Activated T-helper 9 cell treated with anti-CD3 and anti-CD28 coated beads, Interleukin-2, amount 50 U/mL, for 16 hours (primary cell): ENCODE measurements around the gene ARID2.
A peak's percentile ranks its signal among the peaks of the same experiment; 100 is the strongest.

Experiments
- DNase-seq: peaks from one replicate; pipeline ENCODE4 v3.0.0-alpha.2; 2020; ENCODE audit warnings: low read depth

The ARID2 gene, protein sequence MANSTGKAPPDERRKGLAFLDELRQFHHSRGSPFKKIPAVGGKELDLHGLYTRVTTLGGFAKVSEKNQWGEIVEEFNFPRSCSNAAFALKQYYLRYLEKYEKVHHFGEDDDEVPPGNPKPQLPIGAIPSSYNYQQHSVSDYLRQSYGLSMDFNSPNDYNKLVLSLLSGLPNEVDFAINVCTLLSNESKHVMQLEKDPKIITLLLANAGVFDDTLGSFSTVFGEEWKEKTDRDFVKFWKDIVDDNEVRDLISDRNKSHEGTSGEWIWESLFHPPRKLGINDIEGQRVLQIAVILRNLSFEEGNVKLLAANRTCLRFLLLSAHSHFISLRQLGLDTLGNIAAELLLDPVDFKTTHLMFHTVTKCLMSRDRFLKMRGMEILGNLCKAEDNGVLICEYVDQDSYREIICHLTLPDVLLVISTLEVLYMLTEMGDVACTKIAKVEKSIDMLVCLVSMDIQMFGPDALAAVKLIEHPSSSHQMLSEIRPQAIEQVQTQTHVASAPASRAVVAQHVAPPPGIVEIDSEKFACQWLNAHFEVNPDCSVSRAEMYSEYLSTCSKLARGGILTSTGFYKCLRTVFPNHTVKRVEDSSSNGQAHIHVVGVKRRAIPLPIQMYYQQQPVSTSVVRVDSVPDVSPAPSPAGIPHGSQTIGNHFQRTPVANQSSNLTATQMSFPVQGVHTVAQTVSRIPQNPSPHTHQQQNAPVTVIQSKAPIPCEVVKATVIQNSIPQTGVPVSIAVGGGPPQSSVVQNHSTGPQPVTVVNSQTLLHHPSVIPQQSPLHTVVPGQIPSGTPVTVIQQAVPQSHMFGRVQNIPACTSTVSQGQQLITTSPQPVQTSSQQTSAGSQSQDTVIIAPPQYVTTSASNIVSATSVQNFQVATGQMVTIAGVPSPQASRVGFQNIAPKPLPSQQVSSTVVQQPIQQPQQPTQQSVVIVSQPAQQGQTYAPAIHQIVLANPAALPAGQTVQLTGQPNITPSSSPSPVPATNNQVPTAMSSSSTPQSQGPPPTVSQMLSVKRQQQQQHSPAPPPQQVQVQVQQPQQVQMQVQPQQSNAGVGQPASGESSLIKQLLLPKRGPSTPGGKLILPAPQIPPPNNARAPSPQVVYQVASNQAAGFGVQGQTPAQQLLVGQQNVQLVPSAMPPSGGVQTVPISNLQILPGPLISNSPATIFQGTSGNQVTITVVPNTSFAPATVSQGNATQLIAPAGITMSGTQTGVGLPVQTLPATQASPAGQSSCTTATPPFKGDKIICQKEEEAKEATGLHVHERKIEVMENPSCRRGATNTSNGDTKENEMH (N-terminal part only)

DNA sequence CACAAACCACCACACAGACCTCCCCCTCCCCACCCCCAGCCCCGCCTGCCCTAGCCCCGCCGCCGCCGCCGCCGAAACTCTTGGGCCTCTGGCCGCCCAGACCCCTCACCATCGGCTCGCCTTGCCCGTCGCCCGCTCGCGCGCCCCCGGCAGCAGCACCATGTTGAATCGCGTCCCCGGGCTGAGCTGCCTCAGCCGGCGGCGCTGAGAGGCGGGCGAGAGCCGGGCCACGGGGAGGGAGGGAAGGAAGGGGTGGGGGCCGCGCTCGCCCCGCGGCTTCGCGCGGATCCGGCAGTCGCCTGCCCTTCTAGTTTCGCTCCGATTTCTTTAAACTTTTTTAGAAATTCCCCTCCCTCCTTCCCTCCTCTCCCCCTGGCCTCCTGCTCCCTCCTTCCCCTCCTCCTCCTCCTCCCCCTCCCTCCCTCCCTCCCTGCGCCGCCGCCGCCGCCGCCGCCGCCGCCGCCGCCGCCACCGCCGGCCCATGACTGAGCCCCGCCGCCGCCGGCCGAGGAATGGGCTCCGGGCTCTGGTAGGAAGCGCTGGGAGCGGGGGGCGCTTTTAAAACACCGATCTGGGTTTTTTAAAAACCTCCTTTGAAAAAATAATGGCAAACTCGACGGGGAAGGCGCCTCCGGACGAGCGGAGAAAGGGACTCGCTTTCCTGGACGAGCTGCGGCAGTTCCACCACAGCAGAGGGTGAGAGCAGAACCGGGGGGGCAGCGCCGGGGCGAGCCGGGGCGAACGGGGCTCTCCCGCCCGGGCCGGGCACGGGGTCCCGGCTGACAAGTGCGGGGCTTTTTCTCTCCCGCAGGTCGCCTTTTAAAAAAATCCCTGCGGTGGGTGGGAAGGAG is at the start of gene ARID2:
Gene ARID2 (plus strand): TSS at position 474 of the 851 bp plus-strand sequence. CDS start 131 bp downstream, at position 605.
- DNase-seq: peak; percentile 58

DNA sequence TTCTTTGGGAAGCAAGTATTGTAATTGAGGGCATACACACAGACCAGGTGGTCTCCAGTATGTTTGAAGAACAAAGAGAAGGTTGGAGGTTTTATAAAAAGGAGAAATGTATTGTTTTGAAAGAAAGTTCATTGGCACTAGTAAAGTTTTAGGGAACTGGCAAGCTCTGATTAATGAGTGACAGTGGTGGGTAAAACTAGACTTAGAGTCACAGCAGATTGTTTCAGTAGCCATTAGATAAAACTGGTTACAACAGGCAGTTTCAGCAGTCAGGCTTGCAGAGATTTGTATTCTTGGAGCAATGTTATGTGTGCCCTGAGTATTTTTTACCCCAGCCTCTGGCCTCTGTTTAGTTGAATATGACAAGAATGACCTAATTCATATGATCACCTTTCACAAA is 49.1 kb upstream of the ARID2 start:
- DNase-seq: no peak

DNA sequence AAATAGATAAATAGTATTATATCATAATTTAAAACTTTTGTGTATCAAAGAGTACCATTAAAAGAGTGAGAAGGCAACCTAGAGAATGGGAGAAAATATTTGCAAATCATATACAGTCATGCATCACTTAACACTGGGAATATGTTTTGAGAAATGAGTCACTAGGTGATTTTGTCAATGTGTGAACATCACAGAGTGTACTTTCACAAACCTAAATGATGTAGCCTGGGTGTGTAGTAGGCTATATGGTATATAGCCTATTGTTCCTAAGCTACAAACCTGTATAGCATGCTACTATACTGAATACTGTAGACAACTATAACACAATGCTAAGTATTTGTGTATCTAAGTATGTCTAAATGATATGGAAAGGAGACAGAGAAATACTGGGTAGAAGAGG is 48.0 kb upstream of the ARID2 start:
- DNase-seq: no peak

DNA sequence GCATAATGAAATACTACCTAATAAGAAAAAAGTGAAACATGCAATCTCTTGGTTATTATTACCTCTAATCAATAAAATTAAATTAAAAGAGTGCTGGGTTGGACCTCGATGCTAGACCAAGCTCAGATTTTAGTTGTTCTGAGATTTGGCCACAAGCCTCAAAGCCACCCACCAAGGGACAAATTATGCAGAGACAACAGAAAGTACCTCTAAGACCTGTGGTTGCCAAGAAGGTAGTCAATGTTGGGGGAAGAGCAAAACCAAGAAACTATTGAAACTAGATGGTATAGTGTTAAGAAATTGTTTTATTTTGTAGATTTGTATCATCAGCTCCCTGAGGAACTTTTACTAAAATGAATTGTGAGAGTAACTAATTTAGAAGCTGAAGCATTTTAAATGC is 43.8 kb upstream of the ARID2 start:
- no peak for DNase-seq

DNA sequence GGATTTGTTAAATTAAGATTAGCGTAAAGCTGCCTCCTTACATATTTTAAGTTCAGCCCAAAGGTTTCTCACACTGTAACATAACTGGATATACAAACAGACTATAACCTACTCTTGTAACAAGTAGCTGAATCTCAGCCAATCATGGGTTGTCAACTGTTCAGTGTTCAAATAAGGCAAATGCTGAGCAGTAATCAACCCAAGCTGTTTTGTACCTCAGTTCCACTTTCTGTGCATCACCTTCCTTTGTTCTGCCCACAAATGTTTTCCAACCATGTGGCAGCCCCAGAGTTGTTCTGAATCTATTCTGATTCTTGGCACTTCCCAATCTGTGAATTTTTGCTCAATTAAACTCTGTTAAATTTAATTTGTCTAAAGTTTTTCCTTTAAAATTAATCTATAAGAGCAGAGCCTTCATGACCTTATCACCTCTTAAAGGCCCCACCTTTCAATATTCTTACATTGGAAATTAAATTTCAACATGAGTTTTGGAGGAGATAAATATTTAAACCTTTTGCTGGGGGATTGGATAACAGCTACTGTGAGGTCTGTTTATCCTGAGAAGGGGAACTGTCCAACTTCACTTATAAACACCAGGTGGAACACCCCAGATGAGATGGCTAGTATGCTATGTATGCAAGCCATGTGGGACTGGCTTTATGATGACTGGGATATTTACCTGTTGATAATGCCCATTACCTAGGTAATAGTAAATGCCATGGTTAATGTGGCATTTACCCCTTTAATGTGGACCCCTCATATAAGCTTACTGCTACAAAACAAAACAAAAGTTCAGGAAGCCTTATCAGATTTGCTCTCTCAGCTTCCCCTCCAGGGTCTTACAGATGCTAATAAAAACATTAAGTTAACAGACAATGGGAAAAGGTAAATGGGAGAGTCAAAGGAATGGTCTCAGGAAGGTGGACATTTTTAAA is 42.2 kb upstream of the ARID2 start:
- no peak for DNase-seq

DNA sequence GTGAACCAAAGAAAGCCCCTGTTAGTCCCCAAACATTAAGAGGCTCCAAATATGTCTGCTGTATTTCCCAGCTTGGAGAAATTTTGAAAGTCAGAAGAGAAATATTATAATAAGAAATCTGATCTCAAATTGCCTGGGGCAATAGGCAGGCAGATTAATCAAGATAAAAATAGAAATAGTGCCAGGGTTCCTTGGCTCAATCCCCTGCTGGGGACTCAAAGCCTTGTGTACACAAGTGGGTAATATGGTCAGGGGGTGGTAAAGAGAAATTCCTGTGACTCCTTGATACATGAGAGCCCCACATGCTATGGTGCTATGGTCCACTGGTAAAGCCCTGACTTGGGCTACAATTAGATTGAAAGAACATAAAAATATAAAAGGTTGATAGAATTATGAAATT is 41.3 kb upstream of the ARID2 start:
- DNase-seq: no peak

DNA sequence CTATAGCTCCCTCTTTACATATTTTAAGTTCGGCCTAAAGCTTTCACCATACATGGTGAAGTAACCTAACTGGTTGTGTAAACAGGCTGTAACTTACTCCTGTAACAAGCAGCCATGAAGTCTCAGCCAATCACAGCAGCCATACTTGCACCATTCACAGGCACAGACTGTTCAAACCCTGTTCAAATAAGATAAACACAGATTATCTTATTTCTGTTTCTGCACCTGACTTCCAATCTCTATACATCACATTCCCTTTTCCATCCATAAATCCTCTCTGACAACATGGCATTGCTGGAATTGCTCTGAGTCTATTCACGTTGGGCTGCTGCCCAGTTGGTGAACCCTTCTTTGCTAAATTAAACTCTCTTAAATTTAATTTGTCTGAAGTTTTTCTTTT is 34.5 kb upstream of the ARID2 start:
- no peak for DNase-seq

DNA sequence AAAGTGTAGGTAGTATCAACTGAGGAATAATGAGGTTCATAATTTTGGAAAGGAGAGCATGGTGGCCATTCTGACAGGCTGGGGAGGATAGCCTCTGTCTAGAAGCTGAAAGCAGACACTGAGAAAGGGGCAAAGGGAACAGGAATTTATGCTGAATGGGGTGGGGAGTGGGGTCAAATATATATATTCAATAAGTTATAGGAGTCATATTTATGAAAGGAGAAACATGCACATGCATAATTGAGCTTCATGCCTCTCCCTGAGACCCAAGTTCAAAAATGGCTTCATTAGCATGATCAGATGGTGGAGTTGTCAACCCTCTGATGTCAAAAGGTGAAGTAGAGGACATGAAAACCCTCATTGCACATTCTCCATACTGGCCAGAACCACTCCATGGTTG is 33.9 kb upstream of the ARID2 start:
- no peak for DNase-seq

DNA sequence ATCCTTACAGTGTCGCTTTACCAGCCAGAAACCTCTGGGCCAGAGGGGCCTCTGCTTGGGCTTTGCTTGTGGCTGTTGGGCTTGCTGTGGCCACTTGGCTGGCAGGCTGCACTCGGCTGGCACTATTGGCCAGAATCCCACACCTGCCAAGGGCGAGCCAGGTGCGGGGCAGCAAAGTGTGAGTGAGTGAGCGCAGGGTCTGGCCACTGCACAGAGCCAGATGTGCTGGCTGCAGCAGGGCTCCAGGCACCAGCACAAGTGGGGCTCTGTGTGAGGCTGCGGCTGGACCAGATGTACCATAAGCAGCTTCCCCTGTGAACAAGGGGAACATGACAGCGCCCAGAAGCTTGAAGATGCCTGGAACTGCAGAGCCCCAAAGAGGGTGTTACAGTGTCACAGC is 33.5 kb upstream of the ARID2 start:
- DNase-seq: no peak

DNA sequence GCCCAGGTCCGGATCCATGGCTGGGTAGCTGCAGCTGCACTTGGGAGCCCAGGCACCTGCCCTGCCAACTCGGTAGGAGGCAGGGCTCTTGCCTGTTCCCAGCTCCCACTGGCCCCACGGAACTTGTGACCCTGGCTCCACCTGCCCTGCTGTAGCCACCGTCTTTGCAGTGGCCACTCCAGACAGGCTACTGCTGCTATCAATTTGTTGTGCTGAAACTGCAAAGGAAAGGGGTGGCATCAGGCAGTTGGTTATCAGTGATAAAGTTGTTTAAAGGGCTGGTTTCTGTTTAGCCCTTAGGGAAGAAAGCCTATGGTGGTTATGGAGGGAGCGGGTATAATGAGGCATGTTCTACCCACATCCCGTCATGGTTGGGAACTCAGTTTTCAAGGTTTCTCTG is 32.1 kb upstream of the ARID2 start:
- DNase-seq: no peak

DNA sequence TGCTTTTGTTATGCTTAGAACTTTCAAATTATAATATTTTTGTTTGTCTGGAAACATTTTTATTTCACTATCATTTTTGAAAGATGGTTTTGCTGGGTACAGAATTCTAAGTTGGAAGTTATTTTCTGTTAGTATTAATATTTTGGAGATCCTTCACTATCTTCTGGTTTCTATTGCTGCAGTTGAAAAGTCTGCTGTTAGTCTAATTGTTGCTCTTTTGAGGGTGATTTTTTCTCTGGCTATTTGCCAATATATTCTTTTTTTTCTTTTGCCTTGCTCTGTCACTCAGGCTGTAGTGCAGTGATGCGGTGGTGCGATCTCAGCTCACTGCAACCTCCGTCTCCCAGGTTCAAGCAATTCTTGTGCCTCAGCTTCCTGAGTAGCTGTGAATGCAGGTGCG is 28.2 kb upstream of the ARID2 start:
- DNase-seq: no peak

DNA sequence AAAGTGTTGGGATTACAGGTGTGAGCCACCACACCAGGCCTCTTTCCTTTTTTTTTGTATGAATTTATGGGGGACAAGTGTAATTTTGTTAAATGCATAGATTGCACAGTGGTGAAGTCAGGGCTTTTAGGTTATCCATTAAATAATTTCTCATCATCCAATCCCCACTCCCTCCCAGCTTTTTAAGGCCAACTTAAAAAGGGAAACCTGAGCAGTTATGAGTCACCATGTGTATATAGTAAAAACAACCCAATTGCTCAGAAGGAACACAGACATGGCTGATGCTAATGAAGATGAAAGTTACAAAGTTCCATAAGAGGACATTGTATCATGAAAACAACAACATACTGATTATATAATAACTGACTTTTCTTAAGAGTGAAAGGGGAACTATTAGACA is 25.6 kb upstream of the ARID2 start:
- DNase-seq: no peak

DNA sequence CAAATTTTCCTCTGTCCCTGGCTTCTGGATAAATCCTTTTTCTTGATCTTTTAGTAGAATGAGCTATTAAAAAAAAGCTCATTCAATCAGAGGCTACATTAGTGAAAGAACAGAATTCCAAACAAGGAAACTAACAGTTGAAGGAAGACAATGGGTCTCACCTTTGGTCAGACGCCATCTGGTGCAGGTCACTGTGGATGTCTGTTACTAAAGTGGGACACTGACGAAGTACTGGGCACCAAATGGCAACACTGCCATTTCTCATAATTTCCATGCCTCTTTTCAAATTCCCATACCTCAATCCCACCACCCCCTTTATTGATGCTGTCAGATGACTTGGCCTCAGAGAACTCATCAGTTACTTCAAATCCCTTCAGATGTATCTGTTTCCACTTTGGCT is 24.5 kb upstream of the ARID2 start:
- no peak for DNase-seq

DNA sequence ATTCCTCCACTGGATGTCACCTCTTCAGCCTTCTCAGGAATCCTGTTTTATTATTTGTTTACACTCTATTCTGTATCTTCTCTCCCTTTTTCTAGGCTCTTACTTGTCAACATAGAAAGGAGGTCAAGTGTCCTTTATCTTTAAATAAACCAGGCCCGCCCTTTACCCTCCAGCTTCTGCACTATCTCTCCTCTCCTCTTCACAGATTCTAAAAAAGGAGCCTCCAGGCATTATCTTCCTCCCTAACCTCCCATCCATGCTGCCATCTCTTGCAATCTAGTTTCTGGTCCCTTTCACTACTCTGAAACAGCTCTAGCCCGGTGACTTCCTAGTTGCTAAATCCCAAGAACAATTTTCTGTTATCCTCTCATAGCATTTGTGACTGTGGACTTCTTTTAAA is 24.1 kb upstream of the ARID2 start:
- DNase-seq: no peak

DNA sequence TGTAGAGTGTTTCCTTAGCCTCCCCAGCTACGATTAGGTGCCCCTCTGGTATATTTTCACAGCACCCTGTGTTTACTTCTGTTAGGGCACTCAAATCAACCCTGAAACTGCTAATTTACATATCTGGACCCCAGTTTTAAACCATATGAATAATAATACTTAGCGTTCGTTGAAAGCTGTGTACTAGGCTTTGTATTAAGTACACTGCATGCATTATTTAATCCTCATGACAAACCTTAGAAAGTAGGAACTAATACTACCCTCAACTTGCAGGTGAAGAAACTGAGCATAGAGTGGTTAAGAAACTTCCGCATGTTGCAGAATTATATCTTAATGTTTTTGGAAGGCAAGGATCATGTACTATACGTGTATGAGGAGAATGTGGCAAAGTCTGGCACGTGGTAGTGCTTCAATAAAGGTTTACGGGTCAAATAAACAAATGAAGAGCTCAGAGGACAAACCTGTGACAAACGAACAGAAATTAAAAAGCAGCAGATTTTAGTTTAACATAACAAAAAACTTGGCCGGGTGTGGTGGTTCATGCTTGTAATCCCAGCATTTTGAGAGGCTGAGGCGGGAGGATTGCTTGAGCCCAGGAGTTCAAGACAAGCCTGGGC is 22.2 kb upstream of the ARID2 start:
- no peak for DNase-seq

DNA sequence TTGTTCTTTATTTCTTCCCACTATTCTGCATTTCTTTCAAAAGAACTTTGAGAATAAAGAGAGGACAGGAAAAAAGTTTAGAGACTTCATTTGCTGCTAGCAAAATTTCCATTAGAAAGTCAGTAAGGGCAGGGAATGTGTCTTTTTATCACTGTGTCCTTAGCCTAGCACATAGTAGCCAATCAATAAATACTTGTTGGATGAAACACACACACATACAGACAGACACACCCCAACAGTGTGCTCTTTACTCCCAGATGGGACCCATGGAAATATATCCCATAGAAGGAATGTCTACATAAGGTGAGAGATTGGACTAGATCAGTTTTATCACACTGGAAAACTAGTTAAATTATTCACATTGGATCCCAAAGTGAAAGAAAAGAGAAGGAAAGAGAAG is 21.1 kb upstream of the ARID2 start:
- no peak for DNase-seq

DNA sequence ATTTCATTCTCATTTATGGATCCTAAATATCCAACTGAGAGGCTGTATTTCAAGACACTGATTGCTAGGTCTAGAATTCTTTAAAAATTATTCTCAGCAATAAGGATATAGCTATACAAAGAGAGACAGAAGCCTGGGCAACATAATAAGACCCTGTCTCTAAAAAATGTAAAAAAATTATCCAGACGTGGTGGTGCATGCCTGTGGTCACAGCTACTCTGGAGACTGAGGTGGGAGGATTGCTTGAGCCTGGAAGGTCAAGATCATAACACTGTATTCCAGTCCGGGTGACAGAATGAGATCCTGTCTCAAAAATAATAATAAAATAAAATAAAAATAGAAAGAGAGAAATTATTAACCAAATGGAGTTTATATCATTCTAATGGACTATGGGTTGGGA is 20.6 kb upstream of the ARID2 start:
- DNase-seq: no peak

DNA sequence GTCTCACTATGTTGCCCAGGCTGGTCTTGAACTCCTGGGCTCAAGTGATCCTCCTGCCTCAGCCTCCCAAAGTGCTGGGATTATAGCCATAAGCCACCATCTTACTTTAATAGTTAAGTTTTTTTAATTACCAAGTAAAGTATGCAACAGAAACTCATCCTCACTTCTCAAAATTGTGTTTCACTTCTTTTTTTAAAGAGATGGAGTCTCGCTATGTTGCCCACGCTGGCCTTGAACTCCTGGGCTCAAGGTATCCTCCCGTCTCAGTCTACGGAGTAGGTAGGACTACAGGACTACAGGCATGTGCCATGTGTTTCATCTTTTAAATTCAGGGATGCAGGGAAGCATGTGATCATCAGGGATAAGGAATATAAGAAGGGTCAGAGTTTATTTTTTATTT is 17.2 kb upstream of the ARID2 start:
- no peak for DNase-seq

DNA sequence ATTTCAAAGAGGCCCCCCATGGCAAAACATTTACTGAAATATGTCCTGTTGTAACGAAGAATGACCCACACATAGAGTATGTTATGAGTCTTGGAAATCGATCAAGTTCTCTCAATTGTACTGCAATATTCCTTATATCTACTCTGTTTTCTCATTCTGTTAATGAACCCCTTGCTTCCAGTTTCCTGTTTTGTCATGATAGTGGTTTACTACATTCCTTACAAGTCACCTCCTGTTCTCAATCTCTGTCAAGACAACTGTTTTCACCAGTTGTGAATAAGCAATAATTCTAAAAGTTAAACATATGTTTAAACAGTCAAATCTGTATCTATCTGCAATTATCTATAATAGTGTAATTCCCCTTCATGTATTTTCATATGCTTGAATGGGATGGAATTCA is 16.4 kb upstream of the ARID2 start:
- DNase-seq: no peak

DNA sequence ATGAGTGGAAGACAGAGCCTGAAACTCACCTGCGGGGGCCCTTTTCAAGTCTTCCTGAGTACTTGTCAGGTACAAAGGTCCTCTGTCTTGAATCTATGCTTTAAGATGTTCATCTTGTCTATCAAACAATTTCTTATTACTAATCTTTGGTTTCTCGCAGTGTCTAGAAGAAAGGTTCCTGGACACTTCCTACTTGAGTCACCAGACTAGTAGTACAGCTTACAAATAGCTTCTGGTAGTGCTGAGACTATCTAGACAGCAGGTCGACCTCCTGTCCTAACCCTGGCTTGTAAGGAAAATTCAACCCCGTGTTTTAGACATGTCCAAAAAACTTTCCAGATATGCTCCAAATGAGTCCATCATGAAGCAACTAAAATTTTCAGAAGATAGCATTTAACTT is 11.2 kb upstream of the ARID2 start:
- no peak for DNase-seq
